GM19468 (cell line): Measurements from ENCODE around the gene RAB1A.
"Not testable (repeated sequence)": the region's sequence is repeated elsewhere in the genome, so short reads cannot be mapped to it uniquely, and the experiment has no call there.

Experiments used
- ATAC-seq: cut with Tn5 transposase; IDR thresholded peaks from one replicate; pipeline ENCODE4 v1.9.1; 2021; ENCODE audit warnings: mild to moderate bottlenecking, moderate library complexity, moderate number of reproducible peaks; ENCODE audit not compliant: unreplicated experiment; ENCODE audit errors: extremely low read depth

Gene RAB1A

GRCh38 chr2:65137197-65137775 is 7.4 kb upstream of the RAB1A start:
- no peak for ATAC-seq

- no peak for ATAC-seq
Measured at GRCh38 chr2:65136253-65136652, 6.3 kb upstream of the RAB1A start.

GRCh38 chr2:65134158-65134557 is 4.3 kb upstream of the RAB1A start:
- ATAC-seq: no peak

GRCh38 chr2:65133626-65134025 is 3.7 kb upstream of the RAB1A start:
- no peak for ATAC-seq

GRCh38 chr2:65132930-65133329 is 3.0 kb upstream of the RAB1A start:
- not testable (repeated sequence) for ATAC-seq

- peak; percentile 4 for ATAC-seq
Measured at GRCh38 chr2:65130664-65131175, 814 bp upstream of the RAB1A start.

- no peak for ATAC-seq
Measured at GRCh38 chr2:65129286-65129825, 550 bp downstream of the RAB1A start.

GRCh38 chr2:65128297-65129190 is 1.4 kb downstream of the RAB1A start:
- ATAC-seq: no peak

GRCh38 chr2:65125457-65125856 is 4.4 kb downstream of the RAB1A start:
- not testable (repeated sequence) for ATAC-seq

GRCh38 chr2:65122313-65122712 is 7.6 kb downstream of the RAB1A start:
- ATAC-seq: no peak

- ATAC-seq: no peak
Measured at GRCh38 chr2:65120990-65121693, 8.8 kb downstream of the RAB1A start.

GRCh38 chr2:65116645-65117044 is 13.3 kb downstream of the RAB1A start:
- ATAC-seq: no peak

GRCh38 chr2:65114921-65115320 is 15.0 kb downstream of the RAB1A start:
- ATAC-seq: no peak

- ATAC-seq: no peak
Measured at GRCh38 chr2:65113816-65114215, 16.1 kb downstream of the RAB1A start.

- ATAC-seq: no peak
Measured at GRCh38 chr2:65113229-65113628, 16.7 kb downstream of the RAB1A start.

- no peak for ATAC-seq
Measured at GRCh38 chr2:65112633-65113032, 17.3 kb downstream of the RAB1A start.

GRCh38 chr2:65108780-65109179 is 21.1 kb downstream of the RAB1A start:
- no peak for ATAC-seq

GRCh38 chr2:65107530-65107929 is 22.4 kb downstream of the RAB1A start:
- no peak for ATAC-seq

GRCh38 chr2:65103013-65103715 is 26.7 kb downstream of the RAB1A start:
- no peak for ATAC-seq

- no peak for ATAC-seq
Measured at GRCh38 chr2:65101071-65101470, 28.8 kb downstream of the RAB1A start.
